ENCODE data around the gene GNE. TPM values are rescaled to one million over a fixed set of nuclear protein-coding genes. Genes with fewer than 3 reads are reported as not detected.
A peak's percentile ranks its signal among the peaks of the same experiment; 100 is the strongest.
"Not testable (repeated sequence)": the region's sequence is repeated elsewhere in the genome, so short reads cannot be mapped to it uniquely, and the experiment has no call there.

GNE gene
- 10 to 100 TPM in 1 of 6 donors, 1 to 10 TPM in 5; 4.9 to 10.4 (median 8.7) TPM for polyA plus RNA-seq (ENCODE audit: low read depth in 6 of 6)

- H3K4me3 Mint-ChIP-seq: peak within 1 kb of the TSS; percentile 94 to 98 (median 98)
- no peaks in the 10 kb centered on the region for H3K9me3 Mint-ChIP-seq
- no peaks in the 10 kb centered on the region for H3K27me3 Mint-ChIP-seq
- H3K27ac Mint-ChIP-seq: peak within 1 kb of the TSS; percentile 93 to 98 (median 96)
- ATAC-seq (ENCODE audit: low read depth in 2 of 2): peak; percentile 85 to 86
- peaks cover 0 to 25% (median 6%) of the 10 kb centered on the region in 3 donors for H3K4me1 Mint-ChIP-seq
- peak; percentile 95 for DNase-seq
- no peaks in the 10 kb centered on the region for H3K36me3 Mint-ChIP-seq
These were observed at the start of gene GNE for GRCh38 chr9:36258208-36258995. TSS of gene GNE (minus strand) at chr9:36258448. CDS start at chr9:36249355, 9,093 bp downstream.

- no peak overlapping the region for H3K4me3 Mint-ChIP-seq
- H3K9me3 Mint-ChIP-seq: no peaks in the 10 kb centered on the region
- H3K27ac Mint-ChIP-seq: no peak overlapping the region
- H3K4me1 Mint-ChIP-seq: peaks cover 0 to 4% (median 0%) of the 10 kb centered on the region in 3 donors
- ATAC-seq (ENCODE audit: low read depth in 2 of 2): no peak
- H3K27me3 Mint-ChIP-seq: no peaks in the 10 kb centered on the region
- DNase-seq: no peak
- H3K36me3 Mint-ChIP-seq: no peaks in the 10 kb centered on the region
These were observed 48.4 kb upstream of the GNE start for GRCh38 chr9:36306471-36307306.

GRCh38 chr9:36304366-36304765 is 46.1 kb upstream of the GNE start:
- not testable (repeated sequence) for ATAC-seq (ENCODE audit: low read depth in 2 of 2); DNase-seq; H3K27ac Mint-ChIP-seq; H3K4me3 Mint-ChIP-seq; H3K9me3 Mint-ChIP-seq; H3K36me3 Mint-ChIP-seq; H3K27me3 Mint-ChIP-seq; H3K4me1 Mint-ChIP-seq

DNA sequence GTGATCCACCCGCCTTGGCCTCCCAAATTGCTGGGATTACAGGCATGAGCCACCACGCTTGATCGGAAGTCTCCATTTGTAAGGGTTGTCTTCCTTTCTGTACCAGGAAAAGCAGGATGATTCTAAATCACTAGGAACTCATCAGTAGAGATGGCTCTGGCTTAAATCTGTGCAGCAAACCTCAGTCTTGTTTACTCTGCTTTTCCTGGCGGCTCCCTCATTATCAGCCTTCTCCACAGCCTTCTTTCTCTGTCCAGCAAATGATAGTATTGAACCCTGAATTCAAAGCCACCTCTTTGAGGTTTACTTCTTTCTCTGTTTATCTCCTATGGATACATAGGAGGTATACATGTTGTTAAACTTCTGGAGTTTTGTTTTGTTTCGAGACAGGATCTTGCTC is 43.0 kb upstream of the GNE start:
- Mint-ChIP-seq H3K4me1 (no peaks in the 10 kb centered on the region), H3K27ac (no peak overlapping the region), H3K27me3 (no peaks in the 10 kb centered on the region), H3K4me3 (peak overlapping the region in 1 of 8 donors; percentile 14), H3K9me3 (no peaks in the 10 kb centered on the region), H3K36me3 (no peaks in the 10 kb centered on the region)
- ATAC-seq (ENCODE audit: low read depth in 2 of 2) (no peak), DNase-seq (no peak)

GRCh38 chr9:36298566-36298965 is 40.3 kb upstream of the GNE start:
- no peak for DNase-seq
- H3K27ac Mint-ChIP-seq: peak overlapping the region in 1 of 6 donors; percentile 55
- H3K4me1 Mint-ChIP-seq: no peaks in the 10 kb centered on the region
- H3K27me3 Mint-ChIP-seq: no peaks in the 10 kb centered on the region
- H3K4me3 Mint-ChIP-seq: no peak overlapping the region
- H3K36me3 Mint-ChIP-seq: no peaks in the 10 kb centered on the region
- no peak for ATAC-seq (ENCODE audit: low read depth in 2 of 2)
- no peaks in the 10 kb centered on the region for H3K9me3 Mint-ChIP-seq

DNA sequence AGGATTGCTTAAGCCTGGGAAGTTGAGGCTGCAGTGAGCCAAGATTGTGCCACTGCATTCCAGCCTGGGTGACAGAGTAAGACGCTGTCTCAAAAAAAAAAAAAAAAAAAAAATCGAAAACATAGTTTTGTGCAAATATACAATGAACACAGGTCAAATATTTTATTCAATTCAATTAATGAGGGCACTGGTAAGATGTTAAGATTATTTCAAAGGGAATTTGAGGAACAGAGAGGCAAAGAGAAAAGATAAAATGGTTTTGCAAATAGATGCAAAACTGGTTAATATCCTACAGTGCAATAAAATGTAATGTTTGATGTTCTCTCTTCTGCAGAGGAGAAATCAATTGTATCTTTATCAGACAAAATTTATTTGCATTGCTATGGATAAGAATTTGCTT is 39.5 kb upstream of the GNE start:
- no peaks in the 10 kb centered on the region for H3K4me1 Mint-ChIP-seq
- no peak overlapping the region for H3K4me3 Mint-ChIP-seq
- H3K27me3 Mint-ChIP-seq: no peaks in the 10 kb centered on the region
- H3K36me3 Mint-ChIP-seq: no peaks in the 10 kb centered on the region
- no peaks in the 10 kb centered on the region for H3K9me3 Mint-ChIP-seq
- ATAC-seq (ENCODE audit: low read depth in 2 of 2) (no peak), DNase-seq (no peak)
- H3K27ac Mint-ChIP-seq: no peak overlapping the region

DNA sequence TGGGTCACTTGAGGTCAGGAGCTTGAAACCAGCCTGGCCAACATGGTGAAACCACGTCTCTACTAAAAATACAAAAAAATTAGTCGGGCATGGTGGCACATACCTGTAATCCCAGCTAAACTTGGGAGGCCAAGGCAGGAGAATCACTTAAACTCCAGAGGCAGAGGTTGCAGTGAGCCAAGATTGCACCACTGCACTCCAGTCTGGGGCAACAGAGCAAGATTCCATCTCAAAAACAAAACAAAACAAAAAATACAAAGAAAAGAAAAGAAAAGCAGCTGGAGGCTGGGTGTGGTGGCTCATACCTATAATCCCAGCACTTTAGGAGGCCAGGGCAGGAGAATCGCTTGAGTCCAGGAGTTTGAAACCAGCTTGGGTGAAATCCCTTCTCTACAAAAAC is 36.7 kb upstream of the GNE start:
- H3K36me3 Mint-ChIP-seq; H3K4me3 Mint-ChIP-seq; H3K27ac Mint-ChIP-seq; H3K4me1 Mint-ChIP-seq; H3K27me3 Mint-ChIP-seq; ATAC-seq (ENCODE audit: low read depth in 2 of 2); H3K9me3 Mint-ChIP-seq; DNase-seq: not testable (repeated sequence)

GRCh38 chr9:36293918-36294317 is 35.7 kb upstream of the GNE start:
- no peak overlapping the region for H3K27ac Mint-ChIP-seq
- H3K9me3 Mint-ChIP-seq: no peaks in the 10 kb centered on the region
- ATAC-seq (ENCODE audit: low read depth in 2 of 2): no peak
- no peaks in the 10 kb centered on the region for H3K4me1 Mint-ChIP-seq
- no peaks in the 10 kb centered on the region for H3K27me3 Mint-ChIP-seq
- H3K36me3 Mint-ChIP-seq: no peaks in the 10 kb centered on the region
- H3K4me3 Mint-ChIP-seq: no peak overlapping the region
- no peak for DNase-seq

DNA sequence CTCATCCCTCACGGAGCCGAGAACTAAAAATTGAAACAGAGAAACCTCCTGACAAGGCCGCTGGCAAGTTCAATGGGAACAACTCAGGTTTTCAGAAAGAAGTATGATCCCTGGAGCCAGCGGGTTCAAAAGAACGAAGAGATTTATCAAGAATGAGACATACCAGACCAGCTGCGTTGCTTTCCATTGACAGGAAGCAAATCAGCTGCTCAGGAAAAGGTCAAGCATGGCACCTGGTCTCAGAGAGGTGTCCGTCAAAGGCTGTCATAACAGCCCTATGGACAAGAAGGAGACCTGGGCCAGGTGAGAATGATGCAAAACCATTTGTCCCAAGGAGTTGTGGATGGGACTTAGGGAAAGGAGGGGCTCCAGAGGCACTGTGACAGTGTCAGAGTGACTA is 34.9 kb upstream of the GNE start:
- peak overlapping the region in 1 of 8 donors; percentile 24 for H3K4me3 Mint-ChIP-seq
- no peaks in the 10 kb centered on the region for H3K4me1 Mint-ChIP-seq

DNA sequence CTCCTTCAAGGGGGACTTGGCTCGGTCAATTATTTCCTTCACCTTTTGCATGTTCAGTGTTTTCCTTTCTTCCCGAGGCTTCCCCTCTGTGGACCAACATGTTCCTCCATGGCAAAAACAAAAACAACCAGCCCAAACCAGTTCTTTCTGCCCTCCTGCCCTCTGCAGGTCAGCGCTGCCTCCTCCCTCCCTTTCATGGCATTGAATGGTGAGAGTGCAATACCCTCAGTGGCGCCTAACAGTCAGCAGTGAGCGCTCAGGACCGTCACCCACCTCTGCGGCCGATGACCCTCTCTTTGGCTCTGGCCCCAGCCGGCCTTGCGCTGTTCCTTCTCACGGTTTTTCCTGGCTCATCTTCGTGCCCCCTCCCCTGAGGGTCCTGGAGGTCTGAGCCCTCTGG is 34.4 kb upstream of the GNE start:
- no peak for DNase-seq
- no peaks in the 10 kb centered on the region for H3K4me1 Mint-ChIP-seq
- no peaks in the 10 kb centered on the region for H3K9me3 Mint-ChIP-seq
- H3K27ac Mint-ChIP-seq: no peak overlapping the region
- H3K4me3 Mint-ChIP-seq: peak overlapping the region in 1 of 8 donors; percentile 24
- no peak for ATAC-seq (ENCODE audit: low read depth in 2 of 2)
- H3K27me3 Mint-ChIP-seq: no peaks in the 10 kb centered on the region
- no peaks in the 10 kb centered on the region for H3K36me3 Mint-ChIP-seq

More for the DNA sequence above, 34.9 kb upstream of the GNE start:
- ATAC-seq (ENCODE audit: low read depth in 2 of 2) (no peak), DNase-seq (no peak)
- no peaks in the 10 kb centered on the region for H3K27me3 Mint-ChIP-seq
- H3K9me3 Mint-ChIP-seq: no peaks in the 10 kb centered on the region
- H3K36me3 Mint-ChIP-seq: no peaks in the 10 kb centered on the region
- H3K27ac Mint-ChIP-seq: no peak overlapping the region

DNA sequence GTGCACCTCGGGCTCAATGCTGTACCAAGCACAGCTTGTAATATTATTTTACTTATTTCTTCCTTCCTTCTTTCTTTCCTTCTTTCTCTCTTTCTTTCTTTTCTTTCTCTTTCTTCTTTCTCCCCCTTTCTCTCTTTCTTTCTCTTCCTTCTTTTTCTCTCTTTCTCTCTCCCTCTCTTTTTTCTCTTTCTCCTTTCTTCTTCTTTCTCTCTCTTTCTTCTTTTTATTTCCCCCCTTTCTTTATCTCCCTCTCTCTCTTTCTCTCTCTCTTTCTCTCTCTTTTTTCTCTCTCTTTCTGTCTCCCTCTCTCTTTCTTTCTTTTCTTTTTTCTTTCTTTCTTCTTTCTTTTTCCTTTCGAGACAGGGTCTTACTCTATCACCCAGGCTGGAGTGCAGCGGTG is 32.7 kb upstream of the GNE start:
- Mint-ChIP-seq H3K36me3 (no peaks in the 10 kb centered on the region), H3K4me1 (no peaks in the 10 kb centered on the region), H3K4me3 (no peak overlapping the region), H3K9me3 (no peaks in the 10 kb centered on the region), H3K27me3 (no peaks in the 10 kb centered on the region), H3K27ac (peak overlapping the region in 2 of 6 donors; percentile 63 to 95)
- ATAC-seq (ENCODE audit: low read depth in 2 of 2): no peak
- no peak for DNase-seq

DNA sequence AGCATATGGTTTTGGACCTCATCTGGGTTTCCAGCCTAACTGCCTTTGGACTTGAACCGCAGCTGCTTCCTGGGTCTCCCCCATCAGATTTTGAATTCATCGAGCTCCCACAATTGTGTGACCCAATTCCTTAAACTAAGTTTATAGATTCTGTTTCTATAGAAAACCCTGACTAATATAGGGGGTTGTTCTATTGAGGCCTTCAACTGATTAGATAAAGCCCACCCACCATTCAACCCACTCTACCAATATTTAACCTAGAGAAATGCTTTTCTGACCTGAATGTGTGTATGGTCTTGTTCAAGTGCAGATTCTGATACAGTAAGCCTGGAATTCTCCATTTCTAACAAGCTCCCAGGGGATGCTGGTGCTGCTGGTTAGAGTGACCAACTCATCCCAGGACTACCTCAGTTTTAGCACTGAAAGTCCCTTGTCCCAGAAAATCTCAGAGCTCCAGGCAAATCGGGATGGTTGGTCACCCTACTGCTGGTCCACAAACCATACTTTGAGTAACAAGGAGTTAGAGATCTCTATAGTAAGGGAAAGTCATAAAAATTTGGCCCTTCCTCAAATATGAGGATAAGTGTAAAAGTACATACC is 31.7 kb upstream of the GNE start:
- peak overlapping the region in 1 of 6 donors; percentile 6 for H3K27ac Mint-ChIP-seq
- H3K9me3 Mint-ChIP-seq: no peaks in the 10 kb centered on the region
- H3K27me3 Mint-ChIP-seq: no peaks in the 10 kb centered on the region
- no peak for DNase-seq
- no peak for ATAC-seq (ENCODE audit: low read depth in 2 of 2)
- no peak overlapping the region for H3K4me3 Mint-ChIP-seq
- no peaks in the 10 kb centered on the region for H3K36me3 Mint-ChIP-seq
- no peaks in the 10 kb centered on the region for H3K4me1 Mint-ChIP-seq

DNA sequence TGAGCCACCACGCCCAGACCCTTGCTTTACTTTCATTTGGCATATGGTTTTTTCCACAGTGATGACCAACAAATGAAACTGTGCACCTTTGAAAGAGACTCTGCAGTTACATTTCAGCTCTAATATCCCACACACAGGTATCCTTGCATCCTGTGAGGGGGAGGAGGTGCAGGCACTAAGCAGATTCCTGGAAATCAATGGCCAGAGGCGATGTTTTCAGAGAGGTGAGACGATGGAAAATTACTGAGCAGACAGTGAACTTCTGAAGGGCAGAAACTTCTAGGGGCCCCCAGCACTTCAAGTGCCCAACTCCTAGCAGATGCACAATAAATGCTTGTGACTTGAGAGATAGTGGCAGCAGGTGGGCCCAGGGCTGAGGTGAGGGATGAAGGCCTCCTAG is 29.8 kb upstream of the GNE start:
- H3K27ac Mint-ChIP-seq: peak overlapping the region in 1 of 6 donors; percentile 43
- no peaks in the 10 kb centered on the region for H3K4me1 Mint-ChIP-seq
- no peak overlapping the region for H3K4me3 Mint-ChIP-seq
- H3K27me3 Mint-ChIP-seq: no peaks in the 10 kb centered on the region
- no peaks in the 10 kb centered on the region for H3K9me3 Mint-ChIP-seq
- H3K36me3 Mint-ChIP-seq: no peaks in the 10 kb centered on the region
- no peak for ATAC-seq (ENCODE audit: low read depth in 2 of 2)
- no peak for DNase-seq

- Mint-ChIP-seq H3K9me3 (no peaks in the 10 kb centered on the region), H3K27ac (peak overlapping the region in 1 of 6 donors; percentile 11), H3K27me3 (no peaks in the 10 kb centered on the region), H3K4me3 (no peak overlapping the region), H3K36me3 (no peaks in the 10 kb centered on the region), H3K4me1 (no peaks in the 10 kb centered on the region)
- ATAC-seq (ENCODE audit: low read depth in 2 of 2) (no peak), DNase-seq (no peak)
These were observed 28.1 kb upstream of the GNE start for GRCh38 chr9:36286388-36286787.
